HepG2 (cell line): ENCODE data around the gene HS3ST2. TPM values are rescaled to one million over a fixed set of nuclear protein-coding genes. Genes with fewer than 3 reads are reported as not detected.
A peak's percentile ranks its signal among the peaks of the same experiment; 100 is the strongest.

ENCODE experiments used
- ATAC-seq: fragments of 200-7000 bp; cut with Tn5 transposase; 3 replicates; pipeline ENCODE4 v1.9.1; 2020; ENCODE audit warnings: mild to moderate bottlenecking, moderate library complexity
- BruUV-seq: library from RNA; stranded (reverse); fragments of 400-500 nt; replicated peaks from 2 replicates; lab custom pipeline; 2021; lab: Mats Ljungman, UMichigan
- CTCF ChIA-PET: fragments of 300-600 bp; formaldehyde crosslinking; extraction: SDS; loops from one replicate; lab custom pipeline; 2021; ENCODE audit warnings: low total read pairs, inconsistent platforms, low intra/inter-chr PET ratio; lab: Yijun Ruan, JAX
- POLR2A ChIA-PET: fragments of 350-600 bp; sonication (Branson Sonifier 250); formaldehyde crosslinking; loops from one replicate; lab custom pipeline; 2020; ENCODE audit warnings: antibody characterized with exemption, inconsistent platforms; lab: Yijun Ruan, JAX
- DNase-seq: peaks from one replicate; pipeline ENCODE4 v3.0.0-alpha.2; 2015; ENCODE audit warnings: low spot score
- FAIRE-seq: peaks from 3 replicates; lab custom pipeline; 2011; peaks lifted over from hg19 to GRCh38; lab: Jason Lieb, UNC
- H2AFZ ChIP-seq: one replicate; pipeline ENCODE4 v1.6.1; 2011; ENCODE audit warnings: low read length, inconsistent platforms
- H3K27ac ChIP-seq: fragments of 300-600 bp; 3 replicates; pipeline ENCODE4 v1.8.0; 2011; ENCODE audit warnings: mixed run types, mild to moderate bottlenecking, mixed read lengths, low read length, inconsistent platforms; ENCODE audit not compliant: insufficient read depth; ENCODE audit errors: extremely low read length
- H3K27me3 ChIP-seq, 2 experiments: fragments of 200-600 bp in 1 of 2; 2 replicates in 1 of 2; 3 replicates in 1 of 2; pipeline versions ENCODE4 v1.6.0 to v1.8.0; 2011; ENCODE audit warnings: low read length in 2 of 2, mild to moderate bottlenecking in 2 of 2, moderate library complexity in 2 of 2, inconsistent platforms in 1 of 2; ENCODE audit not compliant: insufficient read depth in 2 of 2, control insufficient read depth in 1 of 2
- H3K36me3 ChIP-seq, 2 experiments: fragments of 200-600 bp in 1 of 2; replicated peaks in 1 of 2; 2 replicates in 1 of 2; 3 replicates in 1 of 2; pipeline versions ENCODE4 v1.5.1 to v1.8.0; 2011; ENCODE audit warnings: low read length in 2 of 2, inconsistent platforms in 1 of 2; ENCODE audit not compliant: insufficient read depth in 2 of 2, control insufficient read depth in 1 of 2
- H3K4me1 ChIP-seq: 2 replicates; pipeline ENCODE4 v1.5.1; 2012; ENCODE audit warnings: low read length, inconsistent platforms; ENCODE audit not compliant: insufficient read depth
- H3K4me2 ChIP-seq: 2 replicates; pipeline ENCODE4 v1.6.0; 2011; ENCODE audit warnings: low read depth, low read length, inconsistent platforms
- H3K4me3 ChIP-seq, 3 experiments: fragments of 200-600 bp in 1 of 3; sonication (generic), shearing (Covaris generic) in 1 of 3; replicated peaks in 1 of 3; 2 replicates each; pipeline ENCODE4 v1.5.1; 2011 to 2016; ENCODE audit warnings: low read length in 3 of 3, inconsistent platforms in 2 of 3, low read depth in 2 of 3, mild to moderate bottlenecking in 2 of 3, control low read depth in 1 of 3, mixed read lengths in 1 of 3; ENCODE audit not compliant: insufficient read depth in 1 of 3
- H3K79me2 ChIP-seq: one replicate; pipeline ENCODE4 v1.6.1; 2011; ENCODE audit warnings: low read length, inconsistent platforms; ENCODE audit not compliant: insufficient read depth
- H3K9ac ChIP-seq: 2 replicates; pipeline ENCODE4 v1.6.0; 2011; ENCODE audit warnings: mild to moderate bottlenecking, low read depth, low read length, inconsistent platforms; ENCODE audit not compliant: insufficient read depth
- H3K9me3 ChIP-seq: 2 replicates; pipeline ENCODE4 v1.5.1; 2012; ENCODE audit warnings: mild to moderate bottlenecking, low read length
- H4K20me1 ChIP-seq: 2 replicates; pipeline ENCODE4 v1.6.0; 2011; ENCODE audit warnings: inconsistent platforms, mild to moderate bottlenecking, low read length, moderate library complexity; ENCODE audit not compliant: insufficient read depth
- CBFB ChIP-seq: sonication (generic); formaldehyde crosslinking; IDR thresholded peaks from 2 replicates; pipeline ENCODE4 v1.4.0; 2020; ENCODE audit warnings: missing genetic modification reagents
- CBX1 ChIP-seq: IDR thresholded peaks from one replicate; pipeline ENCODE4 v1.6.1; 2016; ENCODE audit warnings: antibody characterized with exemption, low read depth
- MAFF ChIP-seq: IDR thresholded peaks from 2 replicates; pipeline ENCODE4 v1.6.1; 2011; ENCODE audit warnings: low read depth, low read length, improper control_type of control experiment
- MAFK ChIP-seq, 2 experiments: IDR thresholded peaks in 1 of 2; conservative IDR thresholded peaks in 1 of 2; 2 replicates each; pipeline ENCODE4 v1.6.1; 2011; ENCODE audit warnings: improper control_type of control experiment in 2 of 2, low read length in 2 of 2
- MNT ChIP-seq: fragments of 450-650 bp; IDR thresholded peaks from 2 replicates; pipeline ENCODE4 v1.6.1; 2016
- WIZ ChIP-seq: sonication (generic); formaldehyde crosslinking; IDR thresholded peaks from 2 replicates; pipeline ENCODE4 v1.5.1; 2020; ENCODE audit warnings: mild to moderate bottlenecking, missing genetic modification reagents
- ZKSCAN5 ChIP-seq: sonication (generic); formaldehyde crosslinking; IDR thresholded peaks from 2 replicates; pipeline ENCODE4 v1.5.1; 2020; ENCODE audit warnings: mild to moderate bottlenecking, missing genetic modification reagents
- WGBS: methylation state at CpG from one replicate; pipeline ENCODE4 v1.1.6; 2017; ENCODE audit warnings: low lambda C conversion rate; 5-methylcytosine and 5-hydroxymethylcytosine counted together
- in situ Hi-C: cut with HindIII; loops from 2 replicates; pipeline ENCODE4 v1.10.0; 2017; ENCODE audit warnings: low pct_unique_long_range_greater_than_20kb; ENCODE audit not compliant: extremely low pct_ligation_motif_present
- intact Hi-C: fragments of 100-400 bp; cut with micrococcal nuclease; formaldehyde crosslinking; loops from one replicate; pipeline ENCODE4 v1.10.0; 2022; ENCODE audit not compliant: unreplicated experiment
- polyA plus RNA-seq, 8 experiments: library from polyadenylated mRNA; depleted of rRNA in 3 of 8; stranded (reverse) in 7 of 8; unstranded in 1 of 8; fragments of >200 nt; fragmentation: Illumina TruSeq in 4 of 8; extraction: Trizol in 4 of 8; gene quantifications; 2 replicates each; pipeline versions ENCODE4 v1.2.1 to v1.2.3, GENCODE V29; 2011 to 2016; ENCODE audit warnings: low read depth in 4 of 8, missing spikeins in 1 of 8, mixed read lengths in 1 of 8; ENCODE audit not compliant: insufficient read depth in 1 of 8
- total RNA-seq, 5 experiments: library from RNA; depleted of rRNA; stranded (reverse); fragments of >200 nt; fragmentation: Illumina TruSeq; extraction: Trizol; gene quantifications; 2 replicates each; pipeline ENCODE4 v1.2.3, GENCODE V29; 2016; ENCODE audit warnings: low read depth in 1 of 5
- TF ChIP-seq, protein P1 (sequence below), 2 experiments: sonication (generic) in 1 of 2; formaldehyde crosslinking in 1 of 2; IDR thresholded peaks; 2 replicates each; pipeline versions ENCODE4 v1.5.1 to v1.6.1; 2011 to 2020; ENCODE audit warnings: borderline replicate concordance in 1 of 2, low read depth in 1 of 2, low read length in 1 of 2, mild to moderate bottlenecking in 1 of 2, missing genetic modification reagents in 1 of 2, moderate library complexity in 1 of 2

The HS3ST2 gene
- total and polyA plus RNA-seq, 2 of the 13 experiments (the other 11 are each of a cell fraction or from before 2014, with no cell fraction given), result not detected

DNA sequence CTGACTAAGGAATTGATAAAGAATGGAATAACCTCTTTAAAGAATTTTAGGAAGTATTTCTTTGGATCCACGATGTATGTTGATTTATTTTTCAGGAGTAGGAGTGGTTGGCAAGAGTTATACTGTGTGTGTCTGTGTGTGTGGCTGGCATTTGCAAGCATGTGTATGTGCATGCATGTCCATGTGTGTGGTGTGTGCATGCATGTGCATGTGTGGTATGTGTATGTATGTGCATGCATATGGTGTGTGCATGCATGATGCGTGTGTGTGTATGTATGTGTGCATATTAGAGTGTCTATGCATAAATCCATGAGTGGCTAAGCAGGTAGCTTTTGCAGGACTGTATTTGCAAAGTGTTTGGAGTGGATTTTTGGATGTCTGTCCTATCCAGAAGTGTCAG lies 120.8 kb downstream of the HS3ST2 start:
- POLR2A ChIA-PET, result no interaction called here
- 7% methylated on average over 2 of the region's 2 CpGs for WGBS

More for the DNA sequence above, 120.8 kb downstream of the HS3ST2 start:
- CTCF ChIA-PET, result no interaction called here
- Histone ChIP-seq H3K9me3 (no peaks in the 10 kb centered on the region), H3K36me3 (no peaks in the 10 kb centered on the region), H3K4me2 (no peak overlapping the region), H3K27me3 (peaks cover 0 to 9% of the 10 kb centered on the region in 2 experiments; a peak in 3 of 5 replicates), H3K4me3 (no peak overlapping the region), H4K20me1 (no peaks in the 10 kb centered on the region), H2AFZ (no peak overlapping the region), H3K79me2 (no peaks in the 10 kb centered on the region), H3K4me1 (no peaks in the 10 kb centered on the region), H3K9ac (no peak overlapping the region), H3K27ac (no peak overlapping the region)
- in situ Hi-C loops, result no loop called here
- DNase-seq (no peak), ATAC-seq (no peak), FAIRE-seq (no peak)
- intact Hi-C loops, result no loop called here
- no TSS peak for BruUV-seq
- TF ChIP-seq CBFB (CRISPR knock-in tag) (no peak), MNT (peak; percentile 98), MAFK (conservative IDR thresholded peaks at IDR 0.05 in 1 of 2, IDR thresholded peaks at IDR 0.05 in 1 of 2; ENCODE audit: low read length in 2 of 2) (peak in 1 of 2 experiments; percentile 48; a peak in 2 of 4 replicates), MAFF (0 out of 2 replicates have a peak, but pooled peaks have one; percentile 33), WIZ (CRISPR knock-in tag) (no peak), CBX1 (no peak), ZKSCAN5 (no peak)
- TF ChIP-seq, protein P1, sequence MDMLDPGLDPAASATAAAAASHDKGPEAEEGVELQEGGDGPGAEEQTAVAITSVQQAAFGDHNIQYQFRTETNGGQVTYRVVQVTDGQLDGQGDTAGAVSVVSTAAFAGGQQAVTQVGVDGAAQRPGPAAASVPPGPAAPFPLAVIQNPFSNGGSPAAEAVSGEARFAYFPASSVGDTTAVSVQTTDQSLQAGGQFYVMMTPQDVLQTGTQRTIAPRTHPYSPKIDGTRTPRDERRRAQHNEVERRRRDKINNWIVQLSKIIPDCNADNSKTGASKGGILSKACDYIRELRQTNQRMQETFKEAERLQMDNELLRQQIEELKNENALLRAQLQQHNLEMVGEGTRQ (IDR thresholded peaks at IDR 0.05; ENCODE audit: low read depth, low read length), result peak; percentile 25; the same call in 1 of the 2 replicates
- TF ChIP-seq, protein P1 (CRISPR knock-in tag; IDR thresholded peaks at IDR 0.05; ENCODE audit: borderline replicate concordance), result no peak
